ENCODE results near the gene C12orf76. TPM values are rescaled to one million over a fixed set of nuclear protein-coding genes. Genes with fewer than 3 reads are reported as not detected.
A peak's percentile ranks its signal among the peaks of the same experiment; 100 is the strongest.
"Not testable (repeated sequence)": the region's sequence is repeated elsewhere in the genome, so short reads cannot be mapped to it uniquely, and the experiment has no call there.

Gene C12orf76
- total RNA-seq, 1 donor: 7.6 TPM

DNA sequence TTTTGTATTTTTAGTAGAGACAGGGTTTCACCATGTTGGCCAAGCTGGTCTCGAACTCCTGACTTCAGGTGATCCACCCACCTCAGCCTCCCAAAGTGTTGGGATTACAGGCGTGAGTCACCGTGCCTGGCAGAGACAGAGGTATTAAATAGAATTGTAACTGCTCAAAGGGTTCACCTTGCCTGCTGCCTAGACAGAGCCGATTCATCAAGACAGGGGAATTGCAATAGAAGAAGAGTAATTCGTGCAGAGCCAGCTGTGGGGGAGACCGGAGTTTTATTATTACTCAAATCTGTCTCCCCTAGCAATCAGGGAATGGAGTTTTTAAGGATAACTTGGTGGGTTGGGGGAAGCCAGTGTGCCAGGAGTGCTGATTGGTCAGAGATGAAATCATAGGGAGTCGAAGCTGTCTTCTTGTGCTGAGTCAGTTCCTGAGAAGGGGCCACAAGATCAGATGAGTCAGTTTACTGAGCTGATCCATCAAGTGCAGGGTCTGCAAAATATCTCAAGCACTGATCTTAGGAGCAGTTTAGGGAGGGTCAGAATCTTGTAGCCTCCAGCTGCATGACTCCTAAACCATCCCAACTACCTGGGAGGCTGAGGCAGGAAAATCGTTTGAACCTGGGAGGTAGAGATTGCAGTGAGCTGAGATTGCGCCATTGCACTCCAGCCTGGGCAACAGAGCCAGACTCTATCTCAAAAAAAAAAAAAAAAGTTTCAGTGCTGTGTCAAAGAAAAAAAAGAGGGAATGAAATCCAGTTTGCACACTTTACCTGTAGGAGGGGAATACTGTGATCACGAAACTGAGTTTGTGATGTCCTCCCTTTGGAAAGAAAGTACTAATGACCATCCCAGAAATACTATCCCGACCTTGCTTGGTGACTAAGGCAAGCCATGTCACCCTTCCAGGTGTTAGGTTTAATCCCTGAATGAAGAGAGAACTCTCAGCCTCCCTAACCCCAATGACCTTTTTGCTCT lies 7.3 kb upstream of the C12orf76 start:
- not testable (repeated sequence) for H3K27me3 ChIP-seq (ENCODE audit: insufficient read depth, low read length); H3K9me3 ChIP-seq (ENCODE audit: low read depth, low read length); DNase-seq (ENCODE audit: insufficient read length, low spot score, missing footprints); H3K4me3 ChIP-seq (ENCODE audit: insufficient read depth, low read length); H3K79me2 ChIP-seq (ENCODE audit: insufficient read depth, low read length); H3K36me3 ChIP-seq (ENCODE audit: insufficient read depth, low read length); H2AFZ ChIP-seq (ENCODE audit: low read length); H4K20me1 ChIP-seq (ENCODE audit: insufficient read depth, low read length)
- Histone ChIP-seq H3K4me2 (ENCODE audit: insufficient read depth, low read length) (peak overlapping the region; percentile 52), H3K27ac (ENCODE audit: low read depth, low read length) (peak overlapping the region; percentile 76), H3K4me1 (ENCODE audit: insufficient read depth, low read length) (peaks cover 18% of the 10 kb centered on the region)

DNA sequence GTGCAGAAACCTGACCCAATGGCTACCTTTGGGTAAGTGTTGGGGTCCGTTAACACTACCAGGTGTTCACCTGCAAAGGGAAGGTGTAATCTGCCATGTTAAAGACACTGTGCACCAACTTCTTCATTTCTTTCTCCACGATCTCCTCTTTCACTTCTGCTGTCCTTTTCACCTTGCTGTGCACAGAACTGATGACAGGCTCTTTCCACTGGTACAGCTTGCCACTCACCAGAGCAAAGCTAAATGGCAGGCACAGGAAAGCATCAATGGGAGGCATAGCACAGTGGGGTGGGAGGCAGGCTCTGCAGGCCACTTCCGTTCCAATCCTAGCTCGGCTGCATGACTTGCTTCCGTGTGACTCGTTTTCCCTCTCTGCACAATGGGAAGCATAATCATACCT lies 2.6 kb upstream of the C12orf76 start:
- peaks cover 8% of the 10 kb centered on the region for H4K20me1 ChIP-seq (ENCODE audit: insufficient read depth, low read length)
- TF ChIP-seq, protein P1, sequence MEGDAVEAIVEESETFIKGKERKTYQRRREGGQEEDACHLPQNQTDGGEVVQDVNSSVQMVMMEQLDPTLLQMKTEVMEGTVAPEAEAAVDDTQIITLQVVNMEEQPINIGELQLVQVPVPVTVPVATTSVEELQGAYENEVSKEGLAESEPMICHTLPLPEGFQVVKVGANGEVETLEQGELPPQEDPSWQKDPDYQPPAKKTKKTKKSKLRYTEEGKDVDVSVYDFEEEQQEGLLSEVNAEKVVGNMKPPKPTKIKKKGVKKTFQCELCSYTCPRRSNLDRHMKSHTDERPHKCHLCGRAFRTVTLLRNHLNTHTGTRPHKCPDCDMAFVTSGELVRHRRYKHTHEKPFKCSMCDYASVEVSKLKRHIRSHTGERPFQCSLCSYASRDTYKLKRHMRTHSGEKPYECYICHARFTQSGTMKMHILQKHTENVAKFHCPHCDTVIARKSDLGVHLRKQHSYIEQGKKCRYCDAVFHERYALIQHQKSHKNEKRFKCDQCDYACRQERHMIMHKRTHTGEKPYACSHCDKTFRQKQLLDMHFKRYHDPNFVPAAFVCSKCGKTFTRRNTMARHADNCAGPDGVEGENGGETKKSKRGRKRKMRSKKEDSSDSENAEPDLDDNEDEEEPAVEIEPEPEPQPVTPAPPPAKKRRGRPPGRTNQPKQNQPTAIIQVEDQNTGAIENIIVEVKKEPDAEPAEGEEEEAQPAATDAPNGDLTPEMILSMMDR (IDR thresholded peaks at IDR 0.05; ENCODE audit: extremely low read depth, low read depth, low read length): no peak
- H3K36me3 ChIP-seq (ENCODE audit: insufficient read depth, low read length): no peaks in the 10 kb centered on the region
- H2AFZ ChIP-seq (ENCODE audit: low read length): peak overlapping the region; percentile 7
- no peaks in the 10 kb centered on the region for H3K27me3 ChIP-seq (ENCODE audit: insufficient read depth, low read length)
- no peak overlapping the region for H3K27ac ChIP-seq (ENCODE audit: low read depth, low read length)
- H3K9me3 ChIP-seq (ENCODE audit: low read depth, low read length): no peaks in the 10 kb centered on the region
- no peak for DNase-seq (ENCODE audit: insufficient read length, low spot score, missing footprints)
- peaks cover 20% of the 10 kb centered on the region for H3K4me1 ChIP-seq (ENCODE audit: insufficient read depth, low read length)
- H3K4me2 ChIP-seq (ENCODE audit: insufficient read depth, low read length): no peak overlapping the region
- H3K79me2 ChIP-seq (ENCODE audit: insufficient read depth, low read length): peaks cover 24% of the 10 kb centered on the region
- no peak overlapping the region for H3K4me3 ChIP-seq (ENCODE audit: insufficient read depth, low read length)

DNA sequence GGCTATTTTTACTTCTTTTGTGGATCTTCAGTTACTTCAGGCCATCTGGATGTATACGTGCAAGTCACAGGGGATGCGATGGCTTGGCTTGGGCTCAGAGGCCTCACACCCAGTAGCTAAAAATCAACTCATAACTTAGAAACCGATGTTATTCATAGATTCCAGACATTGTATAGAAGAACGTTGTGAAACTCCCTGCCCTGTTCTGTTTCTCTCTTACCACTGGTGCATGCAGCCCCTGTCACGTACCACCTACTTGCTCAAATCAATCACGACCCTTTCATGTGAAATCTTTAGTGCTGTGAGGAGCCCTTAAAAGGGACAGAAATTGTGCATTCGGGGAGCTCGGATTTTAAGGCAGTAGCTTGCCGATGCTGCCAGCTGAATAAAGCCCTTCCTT lies 1.3 kb upstream of the C12orf76 start:
- not testable (repeated sequence) for H3K4me2 ChIP-seq (ENCODE audit: insufficient read depth, low read length); H2AFZ ChIP-seq (ENCODE audit: low read length); H4K20me1 ChIP-seq (ENCODE audit: insufficient read depth, low read length); H3K4me3 ChIP-seq (ENCODE audit: insufficient read depth, low read length); H3K36me3 ChIP-seq (ENCODE audit: insufficient read depth, low read length); H3K27ac ChIP-seq (ENCODE audit: low read depth, low read length); DNase-seq (ENCODE audit: insufficient read length, low spot score, missing footprints); H3K9me3 ChIP-seq (ENCODE audit: low read depth, low read length); H3K27me3 ChIP-seq (ENCODE audit: insufficient read depth, low read length)
- Histone ChIP-seq H3K79me2 (ENCODE audit: insufficient read depth, low read length) (peaks cover 35% of the 10 kb centered on the region), H3K4me1 (ENCODE audit: insufficient read depth, low read length) (peaks cover 11% of the 10 kb centered on the region)

DNA sequence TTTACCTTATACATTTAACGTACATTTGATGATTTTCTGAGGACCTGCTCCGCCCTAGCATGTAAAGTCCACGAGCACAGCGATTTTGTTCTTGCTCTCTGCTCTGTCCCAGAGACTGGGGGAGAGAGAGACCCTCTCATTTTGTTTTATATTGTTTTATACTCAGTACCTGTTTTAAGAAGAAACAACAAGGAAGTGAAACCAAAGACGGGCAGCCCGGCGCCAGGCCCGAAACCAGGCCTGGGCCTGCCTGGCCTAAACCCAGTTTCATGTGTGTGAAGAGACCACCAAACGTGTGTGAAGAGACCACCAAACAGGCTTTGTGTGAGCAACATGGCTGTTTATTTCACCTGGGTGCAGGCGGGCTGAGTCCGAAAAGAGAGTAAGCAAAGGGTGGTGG lies 712 bp upstream of the C12orf76 start:
- Histone ChIP-seq H3K4me3 (ENCODE audit: insufficient read depth, low read length) (peak overlapping the region; percentile 93), H3K4me2 (ENCODE audit: insufficient read depth, low read length) (peak overlapping the region; percentile 96), H2AFZ (ENCODE audit: low read length) (peak overlapping the region; percentile 91), H3K79me2 (ENCODE audit: insufficient read depth, low read length) (peaks cover 39% of the 10 kb centered on the region), H3K4me1 (ENCODE audit: insufficient read depth, low read length) (peaks cover 11% of the 10 kb centered on the region), H3K27ac (ENCODE audit: low read depth, low read length) (peak overlapping the region; percentile 87)
- H3K27me3 ChIP-seq (ENCODE audit: insufficient read depth, low read length); H4K20me1 ChIP-seq (ENCODE audit: insufficient read depth, low read length); H3K9me3 ChIP-seq (ENCODE audit: low read depth, low read length); H3K36me3 ChIP-seq (ENCODE audit: insufficient read depth, low read length); DNase-seq (ENCODE audit: insufficient read length, low spot score, missing footprints): not testable (repeated sequence)

DNA sequence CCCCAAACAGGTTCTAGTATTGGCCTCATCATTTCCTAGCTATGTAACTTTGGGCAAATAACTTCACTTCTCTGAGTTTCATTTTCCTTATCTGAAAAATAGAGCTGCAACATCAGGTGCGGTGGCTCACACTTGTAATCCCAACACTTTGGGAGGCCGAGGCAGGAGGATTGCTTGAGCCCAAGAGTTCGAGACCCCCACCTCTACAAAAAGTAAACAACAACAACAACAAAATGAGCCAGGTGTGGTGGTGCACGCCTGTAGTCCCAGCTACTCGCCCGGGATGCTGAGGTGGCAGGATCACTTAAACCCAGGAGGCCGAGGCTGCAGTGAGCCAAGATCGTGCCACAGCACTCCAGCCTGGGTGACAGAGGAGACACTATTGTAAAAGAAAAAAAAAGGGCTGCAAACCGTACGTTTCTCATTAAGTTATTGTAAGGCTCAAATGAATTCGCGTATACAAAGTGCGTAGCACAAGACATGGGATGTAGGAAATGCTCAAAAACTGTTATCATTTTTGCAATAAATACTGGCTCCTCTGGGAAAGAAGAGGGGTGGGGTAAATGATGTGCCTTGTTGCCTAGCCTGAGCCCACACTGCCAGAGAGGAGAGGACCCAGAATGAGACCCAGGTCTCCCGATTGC lies 903 bp downstream of the C12orf76 start:
- peaks cover 41% of the 10 kb centered on the region for H3K79me2 ChIP-seq (ENCODE audit: insufficient read depth, low read length)
- H3K4me2 ChIP-seq (ENCODE audit: insufficient read depth, low read length): peak overlapping the region; percentile 96
- no peaks in the 10 kb centered on the region for H3K9me3 ChIP-seq (ENCODE audit: low read depth, low read length)
- H3K27me3 ChIP-seq (ENCODE audit: insufficient read depth, low read length): no peaks in the 10 kb centered on the region
- peaks cover 11% of the 10 kb centered on the region for H3K4me1 ChIP-seq (ENCODE audit: insufficient read depth, low read length)
- peaks cover 4% of the 10 kb centered on the region for H3K36me3 ChIP-seq (ENCODE audit: insufficient read depth, low read length)
- H4K20me1 ChIP-seq (ENCODE audit: insufficient read depth, low read length): peaks cover 8% of the 10 kb centered on the region
- peak overlapping the region; percentile 87 for H3K27ac ChIP-seq (ENCODE audit: low read depth, low read length)
- TF ChIP-seq, protein P1 (IDR thresholded peaks at IDR 0.05; ENCODE audit: extremely low read depth, low read depth, low read length): no peak
- no peak overlapping the region for H2AFZ ChIP-seq (ENCODE audit: low read length)
- peak overlapping the region; percentile 93 for H3K4me3 ChIP-seq (ENCODE audit: insufficient read depth, low read length)
- DNase-seq (ENCODE audit: insufficient read length, low spot score, missing footprints): no peak

Data from osteoblast (primary cell).